ENCODE data around the gene MAP3K9. TPM values are rescaled to one million over a fixed set of nuclear protein-coding genes. Genes with fewer than 3 reads are reported as not detected.

The MAP3K9 gene
- total RNA-seq, 3 donors from 2014 or later: 0.16 to 6.3 (median 3.3) TPM

DNA sequence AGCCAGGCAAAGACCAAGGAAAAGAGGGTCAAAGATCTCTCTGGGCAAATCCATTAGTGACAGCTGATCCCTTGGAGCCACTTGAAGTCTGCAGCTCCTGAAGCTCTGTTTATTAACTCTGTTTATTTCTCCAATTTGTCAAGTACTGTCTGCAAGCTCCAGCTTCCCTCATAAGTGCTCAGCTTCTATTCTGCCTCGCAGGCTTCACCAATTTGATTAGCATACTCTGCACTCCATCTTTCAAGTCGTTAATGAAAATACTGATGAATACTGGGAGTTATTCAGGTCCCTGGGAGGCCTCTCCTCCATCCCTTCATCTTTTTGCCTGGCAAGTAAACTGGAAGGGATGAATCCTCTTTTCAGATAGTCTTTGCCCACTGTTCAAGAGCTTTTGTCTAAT lies 113.3 kb downstream of the MAP3K9 start:
- no peak overlapping the region for H3K27ac ChIP-seq
- intact Hi-C loops (cut with DNase I; ENCODE audit: low total_unique reads): no loop called here
- no peaks in the 10 kb centered on the region for H3K4me1 ChIP-seq
- DNase-seq (ENCODE audit: low spot score in 2 of 2): no peak
- TF ChIP-seq POLR2AphosphoS5 (IDR thresholded peaks at IDR 0.05): no peak
- no peaks in the 10 kb centered on the region for H3K9me3 ChIP-seq
- H3K36me3 ChIP-seq: no peaks in the 10 kb centered on the region
- no peaks in the 10 kb centered on the region for H3K27me3 ChIP-seq
- H3K4me3 ChIP-seq: no peak overlapping the region

DNA sequence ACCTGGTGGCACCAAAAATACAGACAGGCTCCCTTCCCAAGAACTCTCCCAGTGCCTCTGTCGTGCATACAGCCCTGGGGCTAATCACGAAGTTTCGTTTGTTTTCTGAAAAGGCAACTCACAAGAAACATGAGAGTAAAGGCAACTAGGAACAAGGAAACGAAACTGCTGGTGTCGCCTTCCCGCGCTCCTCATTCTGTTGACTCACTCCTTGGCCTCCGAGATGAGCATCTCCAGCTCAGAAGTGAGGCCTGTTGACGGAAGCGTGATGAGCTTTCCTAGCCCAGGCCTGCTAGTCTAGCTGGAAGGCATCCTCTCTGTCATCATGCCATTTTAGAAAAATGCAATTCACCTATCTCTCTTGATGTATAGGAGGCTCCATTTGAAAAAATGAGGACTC lies 117.1 kb downstream of the MAP3K9 start:
- no peaks in the 10 kb centered on the region for H3K27me3 ChIP-seq
- DNase-seq (ENCODE audit: low spot score in 2 of 2): peak; percentile 76 to 78
- H3K4me3 ChIP-seq: no peak overlapping the region
- H3K27ac ChIP-seq: peak overlapping the region; percentile 75 to 89
- H3K36me3 ChIP-seq: no peaks in the 10 kb centered on the region
- H3K4me1 ChIP-seq: no peaks in the 10 kb centered on the region
- H3K9me3 ChIP-seq: no peaks in the 10 kb centered on the region
- intact Hi-C loops (cut with DNase I; ENCODE audit: low total_unique reads): no loop called here
- TF ChIP-seq POLR2A (IDR thresholded peaks at IDR 0.05) (no peak), POLR2AphosphoS5 (IDR thresholded peaks at IDR 0.05) (peak in 1 of 3 donors; percentile 54)
- TF ChIP-seq, protein P1, sequence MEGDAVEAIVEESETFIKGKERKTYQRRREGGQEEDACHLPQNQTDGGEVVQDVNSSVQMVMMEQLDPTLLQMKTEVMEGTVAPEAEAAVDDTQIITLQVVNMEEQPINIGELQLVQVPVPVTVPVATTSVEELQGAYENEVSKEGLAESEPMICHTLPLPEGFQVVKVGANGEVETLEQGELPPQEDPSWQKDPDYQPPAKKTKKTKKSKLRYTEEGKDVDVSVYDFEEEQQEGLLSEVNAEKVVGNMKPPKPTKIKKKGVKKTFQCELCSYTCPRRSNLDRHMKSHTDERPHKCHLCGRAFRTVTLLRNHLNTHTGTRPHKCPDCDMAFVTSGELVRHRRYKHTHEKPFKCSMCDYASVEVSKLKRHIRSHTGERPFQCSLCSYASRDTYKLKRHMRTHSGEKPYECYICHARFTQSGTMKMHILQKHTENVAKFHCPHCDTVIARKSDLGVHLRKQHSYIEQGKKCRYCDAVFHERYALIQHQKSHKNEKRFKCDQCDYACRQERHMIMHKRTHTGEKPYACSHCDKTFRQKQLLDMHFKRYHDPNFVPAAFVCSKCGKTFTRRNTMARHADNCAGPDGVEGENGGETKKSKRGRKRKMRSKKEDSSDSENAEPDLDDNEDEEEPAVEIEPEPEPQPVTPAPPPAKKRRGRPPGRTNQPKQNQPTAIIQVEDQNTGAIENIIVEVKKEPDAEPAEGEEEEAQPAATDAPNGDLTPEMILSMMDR (IDR thresholded peaks at IDR 0.05): no peak

DNA sequence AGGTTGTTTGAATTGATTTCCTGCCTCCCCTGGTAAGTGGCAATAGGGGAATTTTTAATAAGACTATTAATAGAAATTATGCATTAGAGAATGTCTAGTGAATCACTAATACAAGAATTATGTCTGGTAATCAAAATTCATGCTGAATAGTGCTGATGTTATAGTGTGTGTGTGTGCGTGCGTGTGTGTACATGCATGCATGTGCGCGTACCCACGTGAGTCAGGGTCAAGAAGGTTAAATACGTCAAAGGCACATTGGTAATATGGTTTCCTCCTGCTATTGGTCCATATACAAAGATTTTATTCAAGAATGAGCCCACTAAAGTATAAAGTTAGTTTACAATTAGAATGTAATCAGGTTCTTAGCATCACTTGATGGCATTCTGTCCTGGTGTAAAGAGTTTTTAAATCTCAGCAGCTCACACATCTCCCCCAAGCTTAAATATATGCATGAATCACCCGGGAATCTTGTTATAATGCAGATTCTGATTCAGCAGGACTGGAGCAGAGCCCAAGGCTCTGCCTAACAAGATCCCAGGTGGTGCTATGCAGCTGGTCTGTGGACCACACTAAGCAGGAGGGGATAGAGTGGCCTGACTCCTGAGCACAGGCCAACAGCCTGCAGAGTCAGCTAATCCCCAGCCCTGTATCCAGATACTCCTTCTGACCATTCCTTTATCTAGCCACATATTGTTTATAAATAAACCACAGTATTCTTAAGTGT lies 123.7 kb downstream of the MAP3K9 start:
- H3K36me3 ChIP-seq: no peaks in the 10 kb centered on the region
- TF ChIP-seq POLR2AphosphoS5 (IDR thresholded peaks at IDR 0.05) (no peak), POLR2A (IDR thresholded peaks at IDR 0.05) (no peak)
- TF ChIP-seq, protein P1 (IDR thresholded peaks at IDR 0.05): no peak
- intact Hi-C loops (cut with DNase I; ENCODE audit: low total_unique reads): no loop called here
- H3K4me3 ChIP-seq: no peak overlapping the region
- H3K9me3 ChIP-seq: no peaks in the 10 kb centered on the region
- H3K4me1 ChIP-seq: no peaks in the 10 kb centered on the region
- no peaks in the 10 kb centered on the region for H3K27me3 ChIP-seq
- DNase-seq (ENCODE audit: low spot score in 2 of 2): no peak
- H3K27ac ChIP-seq: no peak overlapping the region

DNA sequence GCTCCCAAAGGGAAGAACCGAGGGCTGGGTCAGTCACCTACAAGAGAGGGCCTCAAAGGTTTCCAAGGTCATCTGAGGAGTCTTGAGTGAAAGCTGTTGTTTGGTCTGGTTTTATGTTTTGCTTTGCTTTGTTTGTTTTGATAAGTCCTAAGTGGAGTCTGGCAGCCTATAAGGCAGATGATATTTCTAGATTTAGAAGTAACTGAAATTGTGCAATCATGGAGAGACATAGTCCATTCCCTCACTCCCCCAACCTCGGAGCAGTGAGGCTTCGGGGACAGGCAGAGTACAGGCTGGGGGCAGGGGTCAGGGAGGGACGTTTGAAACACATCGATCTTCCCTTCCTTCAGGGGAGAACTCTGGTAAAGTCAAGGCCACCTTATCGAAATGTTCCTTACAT lies 125.3 kb downstream of the MAP3K9 start:
- Histone ChIP-seq H3K4me1 (no peaks in the 10 kb centered on the region), H3K9me3 (no peaks in the 10 kb centered on the region), H3K27me3 (no peaks in the 10 kb centered on the region), H3K36me3 (no peaks in the 10 kb centered on the region), H3K4me3 (no peak overlapping the region), H3K27ac (no peak overlapping the region)
- no peak for TF ChIP-seq POLR2AphosphoS5 (IDR thresholded peaks at IDR 0.05)
- no peak for TF ChIP-seq POLR2A (IDR thresholded peaks at IDR 0.05)
- TF ChIP-seq, protein P1 (IDR thresholded peaks at IDR 0.05): no peak
- intact Hi-C loops (cut with DNase I; ENCODE audit: low total_unique reads): no loop called here
- no peak for DNase-seq (ENCODE audit: low spot score in 2 of 2)

DNA sequence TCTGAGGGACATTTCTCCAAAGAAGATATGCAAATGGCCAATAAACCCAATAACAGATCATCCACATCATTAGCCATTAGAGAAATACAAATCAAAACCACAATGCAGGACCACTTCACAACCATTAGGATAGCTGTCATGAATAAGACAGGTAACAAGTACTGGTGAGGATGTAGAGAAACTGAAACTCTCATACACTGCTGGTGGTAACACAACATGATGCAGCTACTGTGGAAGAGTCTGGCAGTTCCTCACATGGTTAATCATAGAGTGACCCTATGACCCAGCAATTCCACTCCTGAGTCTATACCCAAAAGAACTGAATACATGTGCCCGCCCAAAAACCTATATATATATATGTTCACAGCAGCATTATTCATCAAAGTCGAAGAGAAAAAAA lies 128.6 kb downstream of the MAP3K9 start:
- no peaks in the 10 kb centered on the region for H3K27me3 ChIP-seq
- intact Hi-C loops (cut with DNase I; ENCODE audit: low total_unique reads): no loop called here

More for the DNA sequence above, 128.6 kb downstream of the MAP3K9 start:
- no peak overlapping the region for H3K4me3 ChIP-seq
- no peaks in the 10 kb centered on the region for H3K4me1 ChIP-seq
- H3K36me3 ChIP-seq: no peaks in the 10 kb centered on the region
- no peaks in the 10 kb centered on the region for H3K9me3 ChIP-seq
- H3K27ac ChIP-seq: no peak overlapping the region
- TF ChIP-seq, protein P1 (IDR thresholded peaks at IDR 0.05): no peak
- TF ChIP-seq POLR2AphosphoS5 (IDR thresholded peaks at IDR 0.05) (no peak), POLR2A (IDR thresholded peaks at IDR 0.05) (no peak)
- no peak for DNase-seq (ENCODE audit: low spot score in 2 of 2)
